PFSK-1 (cell line): Measurements from ENCODE around the gene VARS2.

Source experiments
- POLR2AphosphoS5 ChIP-seq: IDR thresholded peaks from 2 replicates; pipeline ENCODE4 v1.6.1; 2012; ENCODE audit warnings: low read depth, mild to moderate bottlenecking, control low read depth, low read length, moderate library complexity
- REST ChIP-seq, 2 experiments: IDR thresholded peaks; 2 replicates each; pipeline versions ENCODE4 v1.6.1 to v1.8.0; 2011 to 2012; ENCODE audit warnings: low read depth in 2 of 2, low read length in 2 of 2, control low read depth in 1 of 2, inconsistent platforms in 1 of 2, mild to moderate bottlenecking in 1 of 2, moderate library complexity in 1 of 2; ENCODE audit not compliant: insufficient read depth in 1 of 2
- TAF1 ChIP-seq: IDR thresholded peaks from 2 replicates; pipeline ENCODE4 v1.6.1; 2012; ENCODE audit warnings: low read length, control low read depth, borderline replicate concordance; ENCODE audit not compliant: insufficient read depth

GRCh38 chr6:30938730-30939129 lies 24.7 kb downstream of the VARS2 start:
- no peak for TF ChIP-seq POLR2AphosphoS5
- TF ChIP-seq REST (IDR thresholded peaks at IDR 0.05; ENCODE audit: insufficient read depth in 1 of 2, low read depth in 2 of 2, low read length in 2 of 2), result no peak
- no peak for TF ChIP-seq TAF1
